GM19023 (cell line): ENCODE measurements around the gene SENP7.
"Not testable (repeated sequence)": the region's sequence is repeated elsewhere in the genome, so short reads cannot be mapped to it uniquely, and the experiment has no call there.

Source experiments
- ATAC-seq: cut with Tn5 transposase; IDR thresholded peaks from one replicate; pipeline ENCODE4 v1.9.1; 2021; ENCODE audit warnings: mild to moderate bottlenecking, moderate library complexity; ENCODE audit not compliant: unreplicated experiment

Gene SENP7

GRCh38 chr3:101377209-101377608, 135.8 kb downstream of the SENP7 start:
- no peak for ATAC-seq

- ATAC-seq = no peak
Measured at GRCh38 chr3:101375586-101375985, 137.4 kb downstream of the SENP7 start.

GRCh38 chr3:101362406-101362805, 150.6 kb downstream of the SENP7 start:
- ATAC-seq = no peak

- no peak for ATAC-seq
Measured at GRCh38 chr3:101351829-101352228, 161.2 kb downstream of the SENP7 start.

GRCh38 chr3:101340591-101340990, 172.4 kb downstream of the SENP7 start:
- ATAC-seq = no peak

GRCh38 chr3:101333883-101334282, 179.1 kb downstream of the SENP7 start:
- ATAC-seq = no peak

GRCh38 chr3:101329016-101329673, 183.9 kb downstream of the SENP7 start:
- no peak for ATAC-seq

- no peak for ATAC-seq
Measured at GRCh38 chr3:101325393-101326134, 187.4 kb downstream of the SENP7 start.

- no peak for ATAC-seq
Measured at GRCh38 chr3:101320475-101320874, 192.5 kb downstream of the SENP7 start, which contains the start of gene IMPG2. Gene IMPG2, minus strand, starts transcription at chr3:101320575. Its CDS starts 203 bp downstream, at chr3:101320372.

- ATAC-seq = no peak
Measured at GRCh38 chr3:101319531-101319930, 193.5 kb downstream of the SENP7 start.

GRCh38 chr3:101312545-101312944, 200.5 kb downstream of the SENP7 start:
- ATAC-seq = no peak

- ATAC-seq = no peak
Measured at GRCh38 chr3:101311676-101312075, 201.3 kb downstream of the SENP7 start.

- ATAC-seq = no peak
Measured at GRCh38 chr3:101310978-101311375, 202.0 kb downstream of the SENP7 start.

GRCh38 chr3:101308147-101308772, 204.8 kb downstream of the SENP7 start:
- ATAC-seq = not testable (repeated sequence)

GRCh38 chr3:101303836-101304235, 209.2 kb downstream of the SENP7 start:
- no peak for ATAC-seq

GRCh38 chr3:101303089-101303731, 209.8 kb downstream of the SENP7 start:
- no peak for ATAC-seq

GRCh38 chr3:101300073-101300472, 212.9 kb downstream of the SENP7 start:
- ATAC-seq = no peak

GRCh38 chr3:101292027-101292426, 221.0 kb downstream of the SENP7 start:
- no peak for ATAC-seq

GRCh38 chr3:101288294-101288693, 224.7 kb downstream of the SENP7 start:
- no peak for ATAC-seq

- ATAC-seq = no peak
Measured at GRCh38 chr3:101284757-101285156, 228.3 kb downstream of the SENP7 start.

GRCh38 chr3:101281521-101282030, 231.4 kb downstream of the SENP7 start:
- ATAC-seq = no peak
